Measurements from ENCODE around the gene HGFAC.
A peak's percentile ranks its signal among the peaks of the same experiment; 100 is the strongest.

HGFAC gene

DNA sequence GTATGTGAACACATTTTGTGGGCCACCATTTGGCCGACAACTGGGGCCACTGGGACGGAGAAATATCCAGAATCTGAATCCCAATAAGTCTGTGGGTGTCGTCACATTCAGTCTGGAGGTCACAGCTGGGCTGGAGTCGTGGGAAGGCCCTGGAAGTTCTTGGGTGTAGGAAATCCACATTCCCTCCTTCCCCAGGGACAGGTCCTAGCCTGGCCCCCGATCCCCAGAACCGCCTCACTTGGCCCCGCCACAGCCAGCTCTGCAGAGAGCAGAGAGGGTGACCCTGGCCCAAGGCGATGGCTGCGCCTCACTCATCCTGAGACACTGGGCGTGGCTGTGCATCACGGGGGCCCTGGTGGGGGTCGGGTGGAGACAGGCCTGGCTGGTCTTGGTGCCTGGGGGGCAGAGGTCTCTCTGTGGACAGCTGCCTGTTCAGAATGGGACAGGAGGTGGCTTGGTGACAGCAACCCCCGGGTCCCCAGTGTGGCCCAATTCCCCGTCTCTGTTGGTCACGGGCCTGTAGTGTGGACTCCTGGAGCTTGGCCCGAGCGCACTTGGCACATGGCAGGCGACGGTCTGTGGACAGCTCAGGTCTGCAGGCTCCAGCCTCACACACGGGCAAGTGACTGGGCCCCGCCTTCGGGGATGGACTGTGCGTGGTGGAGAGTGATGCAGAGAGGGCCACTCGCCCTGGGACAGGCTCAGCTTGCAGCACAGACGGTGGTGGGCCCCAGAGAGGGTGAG, 37.8 kb downstream of the HGFAC start:
- no peak overlapping the region for H3K4me3 ChIP-seq (ENCODE audit: low read depth, low read length)
- TF ChIP-seq, protein P1, sequence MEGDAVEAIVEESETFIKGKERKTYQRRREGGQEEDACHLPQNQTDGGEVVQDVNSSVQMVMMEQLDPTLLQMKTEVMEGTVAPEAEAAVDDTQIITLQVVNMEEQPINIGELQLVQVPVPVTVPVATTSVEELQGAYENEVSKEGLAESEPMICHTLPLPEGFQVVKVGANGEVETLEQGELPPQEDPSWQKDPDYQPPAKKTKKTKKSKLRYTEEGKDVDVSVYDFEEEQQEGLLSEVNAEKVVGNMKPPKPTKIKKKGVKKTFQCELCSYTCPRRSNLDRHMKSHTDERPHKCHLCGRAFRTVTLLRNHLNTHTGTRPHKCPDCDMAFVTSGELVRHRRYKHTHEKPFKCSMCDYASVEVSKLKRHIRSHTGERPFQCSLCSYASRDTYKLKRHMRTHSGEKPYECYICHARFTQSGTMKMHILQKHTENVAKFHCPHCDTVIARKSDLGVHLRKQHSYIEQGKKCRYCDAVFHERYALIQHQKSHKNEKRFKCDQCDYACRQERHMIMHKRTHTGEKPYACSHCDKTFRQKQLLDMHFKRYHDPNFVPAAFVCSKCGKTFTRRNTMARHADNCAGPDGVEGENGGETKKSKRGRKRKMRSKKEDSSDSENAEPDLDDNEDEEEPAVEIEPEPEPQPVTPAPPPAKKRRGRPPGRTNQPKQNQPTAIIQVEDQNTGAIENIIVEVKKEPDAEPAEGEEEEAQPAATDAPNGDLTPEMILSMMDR (IDR thresholded peaks at IDR 0.05; ENCODE audit: low read depth, low read length) = no peak

DNA sequence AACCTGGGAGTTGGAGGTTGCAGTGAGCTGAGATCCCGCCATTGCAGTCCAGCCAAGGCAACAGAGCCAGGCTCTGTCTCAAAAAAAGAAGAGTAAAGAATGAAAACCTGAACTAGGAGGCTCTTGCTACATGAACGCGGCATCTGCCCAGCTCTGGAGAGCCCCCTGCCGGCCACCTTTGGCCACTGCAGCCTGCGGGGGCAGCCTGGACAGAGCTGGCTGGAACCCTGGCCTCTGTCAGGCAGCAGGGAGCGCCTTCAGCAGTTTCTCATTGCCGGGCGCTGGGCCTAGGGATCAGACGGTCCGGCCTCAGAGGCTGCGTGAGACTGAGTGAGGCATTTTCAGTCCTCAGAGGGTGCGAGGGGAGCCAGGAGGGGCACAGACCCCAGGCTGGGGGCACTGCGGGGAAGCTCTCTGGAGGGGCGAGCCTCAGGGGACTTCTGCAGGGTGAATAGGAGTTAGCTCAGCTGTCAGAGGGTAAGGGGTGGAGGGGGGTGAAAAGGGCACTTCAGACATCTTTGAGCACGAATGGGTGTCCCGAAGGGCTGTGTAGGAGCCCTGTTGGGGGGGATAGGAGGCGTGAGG, 38.9 kb downstream of the HGFAC start:
- H3K4me3 ChIP-seq (ENCODE audit: low read depth, low read length) = no peak overlapping the region
- TF ChIP-seq, protein P1 (IDR thresholded peaks at IDR 0.05; ENCODE audit: low read depth, low read length) = peak; percentile 99

DNA sequence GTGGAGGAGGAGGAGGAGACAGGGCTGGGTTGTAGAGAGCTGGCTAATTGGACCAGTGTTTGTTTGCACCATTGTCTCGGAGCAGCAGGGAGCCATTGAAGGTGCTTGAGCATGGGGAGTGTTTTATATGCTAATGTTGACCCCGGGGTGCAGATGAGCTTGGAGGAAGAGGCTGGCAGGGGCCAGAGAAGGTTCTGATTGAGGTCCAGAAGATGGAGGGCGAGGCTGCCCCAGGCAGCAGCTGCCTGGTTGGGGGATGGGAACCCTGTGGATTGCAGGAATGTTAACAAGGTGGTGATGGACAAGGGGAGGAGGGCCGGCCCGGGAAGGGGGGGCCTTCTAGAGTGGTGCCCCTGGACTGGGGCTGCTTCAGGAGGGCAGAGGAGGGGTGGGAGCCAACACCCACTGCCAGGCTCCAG, 39.4 kb downstream of the HGFAC start:
- TF ChIP-seq, protein P1 (IDR thresholded peaks at IDR 0.05; ENCODE audit: low read depth, low read length) = no peak
- no peak overlapping the region for H3K4me3 ChIP-seq (ENCODE audit: low read depth, low read length)

DNA sequence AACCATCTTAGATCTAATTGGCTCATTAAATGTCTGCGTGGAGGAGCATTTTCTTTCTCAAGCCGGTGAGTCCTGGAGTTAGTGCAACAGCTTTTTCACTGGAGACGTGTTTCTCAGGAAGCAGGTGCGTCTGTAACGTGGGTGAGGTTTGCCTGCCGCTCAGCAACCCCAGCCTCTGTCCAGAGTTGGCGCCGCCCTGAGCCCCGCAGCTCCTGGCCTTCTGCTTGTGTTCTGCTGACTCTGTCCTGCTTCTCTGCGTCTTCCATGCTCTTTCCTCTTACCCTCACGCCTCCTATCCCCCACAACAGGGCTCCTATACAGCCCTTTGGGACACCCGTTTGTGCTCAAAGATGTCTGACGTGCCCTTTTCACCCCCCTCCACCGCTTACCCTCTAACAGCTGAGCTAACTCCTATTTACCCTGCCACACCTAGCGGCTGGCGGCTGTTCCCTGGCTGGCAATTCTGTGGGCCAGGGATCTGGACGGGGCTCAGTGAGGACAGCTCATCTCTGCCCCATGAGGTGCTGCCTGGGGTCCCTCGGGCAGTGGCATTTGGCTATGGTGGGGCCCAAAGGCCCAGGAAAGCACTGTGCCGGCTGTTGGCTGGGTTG, 40.1 kb downstream of the HGFAC start:
- TF ChIP-seq, protein P1 (IDR thresholded peaks at IDR 0.05; ENCODE audit: low read depth, low read length) = no peak
- H3K4me3 ChIP-seq (ENCODE audit: low read depth, low read length) = no peak overlapping the region

DNA sequence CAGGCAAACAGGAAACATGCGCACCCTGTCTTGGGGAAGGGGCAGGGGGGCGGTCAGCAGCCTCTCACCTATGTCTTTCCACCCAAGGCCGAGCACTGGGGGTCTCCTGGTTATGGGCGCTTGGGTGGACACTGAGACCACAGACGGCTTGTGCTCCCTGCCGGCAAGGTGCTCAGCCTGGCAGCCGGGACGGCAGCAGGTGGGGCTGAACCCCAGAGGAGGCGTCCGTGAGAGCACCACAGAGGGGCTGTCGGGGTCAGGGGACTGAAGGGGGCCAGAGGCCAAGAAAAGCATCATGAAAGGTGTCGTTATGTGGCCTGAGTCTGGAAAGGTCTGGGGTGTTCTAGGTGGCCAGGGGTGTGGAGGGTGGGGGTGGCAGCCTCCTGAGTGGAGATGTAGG, 40.9 kb downstream of the HGFAC start:
- no peak overlapping the region for H3K4me3 ChIP-seq (ENCODE audit: low read depth, low read length)
- TF ChIP-seq, protein P1 (IDR thresholded peaks at IDR 0.05; ENCODE audit: low read depth, low read length) = no peak

DNA sequence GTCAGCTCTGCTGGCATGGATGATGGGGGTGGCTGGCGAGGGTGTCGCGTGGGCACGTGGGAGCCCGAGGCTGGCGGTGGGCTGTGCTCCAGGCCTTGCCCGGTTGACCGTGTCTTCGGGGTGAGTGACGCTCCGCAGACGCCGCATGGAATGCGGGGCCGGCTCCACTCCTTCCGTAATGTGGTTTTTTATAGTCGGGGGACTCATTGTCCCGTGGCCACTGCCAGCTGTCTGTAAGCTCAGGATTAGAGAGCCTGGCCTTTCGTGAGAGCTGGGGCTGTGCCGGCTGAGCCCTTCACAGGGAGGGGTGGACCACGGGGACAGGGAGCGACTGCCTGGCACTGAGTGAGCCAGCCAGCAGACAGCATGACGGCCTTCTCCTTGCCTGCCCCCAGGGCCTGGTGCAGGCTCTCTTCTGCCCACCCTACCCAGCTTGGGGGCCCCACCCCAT, 41.7 kb downstream of the HGFAC start:
- TF ChIP-seq, protein P1 (IDR thresholded peaks at IDR 0.05; ENCODE audit: low read depth, low read length) = no peak
- no peak overlapping the region for H3K4me3 ChIP-seq (ENCODE audit: low read depth, low read length)

Data from WI38 (cell line).